Esophagus squamous epithelium (tissue), 5 donors: ENCODE measurements around the gene ZNF420. TPM values are rescaled to one million over a fixed set of nuclear protein-coding genes. Genes with fewer than 3 reads are reported as not detected.
A peak's percentile ranks its signal among the peaks of the same experiment; 100 is the strongest.
"Not testable (repeated sequence)": the region's sequence is repeated elsewhere in the genome, so short reads cannot be mapped to it uniquely, and the experiment has no call there.

Experiments
- DNase-seq: peaks from one replicate; lab custom pipeline; 2025; lab: John Stamatoyannopoulos, UW
- H3K27ac ChIP-seq, 4 donors: fragments of 200-600 bp; sonication (generic); one replicate each; pipeline ENCODE4 v1.5.1; 2016 to 2019; ENCODE audit warnings: mild to moderate bottlenecking in 1 of 4
- H3K27me3 ChIP-seq, 4 donors: fragments of 200-600 bp; sonication (generic); 1 replicate in 3 of 4; 2 replicates in 1 of 4; pipeline versions ENCODE4 v1.5.1 to v1.6.0; 2017 to 2021; ENCODE audit warnings: antibody characterized with exemption in 1 of 4
- H3K36me3 ChIP-seq, 3 donors: fragments of 200-600 bp; sonication (generic); one replicate each; pipeline ENCODE4 v1.5.1; 2016 to 2019
- H3K4me1 ChIP-seq, 3 donors: fragments of 200-600 bp; sonication (generic); one replicate each; pipeline ENCODE4 v1.5.1; 2017 to 2019
- H3K4me3 ChIP-seq, 4 donors: fragments of 200-600 bp; sonication (generic); 1 replicate in 3 of 4; 2 replicates in 1 of 4; pipeline ENCODE4 v1.5.1; 2016 to 2019; ENCODE audit warnings: mild to moderate bottlenecking in 2 of 4, moderate library complexity in 1 of 4
- H3K9me3 ChIP-seq, 3 donors: fragments of 200-600 bp; sonication (generic); one replicate each; pipeline ENCODE4 v1.5.1; 2016 to 2019
- POLR2A ChIP-seq, 4 donors: fragments of 450-650 bp; IDR thresholded peaks; one replicate each; pipeline ENCODE4 v1.6.1; 2017; ENCODE audit warnings: antibody characterized with exemption in 4 of 4, mild to moderate bottlenecking in 4 of 4, moderate library complexity in 3 of 4
- WGBS, 2 donors: methylation state at CpG; one replicate each; pipeline ENCODE4 v1.1.5; 2018; 5-methylcytosine and 5-hydroxymethylcytosine counted together
- intact Hi-C: fragments of 100-400 bp; cut with DNase I; formaldehyde crosslinking; loops from one replicate; pipeline ENCODE4 v1.15.0; 2022
- total RNA-seq, 4 donors: library from RNA; depleted of rRNA; stranded (reverse); fragments of >200 nt; gene quantifications; one replicate each; pipeline ENCODE4 v1.1.0, GENCODE V29; 2016
- TF ChIP-seq, protein P1 (sequence below), 6 experiments: fragments of 450-650 bp in 4 of 6; fragments of 200-600 bp in 2 of 6; sonication (generic) in 2 of 6; IDR thresholded peaks; one replicate each; pipeline ENCODE4 v1.5.1; 2016 to 2019; ENCODE audit warnings: antibody characterized with exemption in 6 of 6, mild to moderate bottlenecking in 4 of 6, moderate library complexity in 4 of 6
- donor health status: DM: yes; HTN: yes; CAD: no.

ZNF420 gene
- total RNA-seq, 4 donors from 2014 or later = 2.7 to 7.6 (median 4.6) TPM

DNA sequence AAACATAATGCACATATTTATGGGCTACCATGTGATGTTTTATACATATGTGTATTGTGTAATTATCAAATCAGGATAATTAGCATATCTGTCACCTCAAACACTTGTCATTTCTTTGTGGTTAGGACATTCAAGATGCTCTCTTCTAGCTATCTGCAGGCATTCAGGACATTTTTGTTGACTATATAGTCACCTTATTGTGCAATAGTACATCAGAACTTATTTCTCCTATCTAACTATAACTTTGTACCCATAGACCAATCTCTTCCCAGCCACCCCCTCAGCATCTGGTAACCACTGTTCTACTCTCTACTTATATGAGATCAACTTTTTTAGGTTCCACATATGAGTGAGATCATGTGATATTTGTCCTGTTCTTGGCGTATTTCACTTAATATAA lies 20.3 kb downstream of the ZNF420 start:
- Histone ChIP-seq H3K4me3 (no peak overlapping the region), H3K27ac (no peak overlapping the region), H3K4me1 (no peaks in the 10 kb centered on the region), H3K36me3 (peaks cover 2 to 100% (median 24%) of the 10 kb centered on the region in 3 donors), H3K9me3 (peaks cover 7 to 99% (median 76%) of the 10 kb centered on the region in 3 donors), H3K27me3 (no peaks in the 10 kb centered on the region)
- DNase-seq = no peak
- intact Hi-C loops = no loop called here
- 92 to 94% methylated on average over 1 of the region's 1 CpG for WGBS, 2 donors
- TF ChIP-seq, protein P1, sequence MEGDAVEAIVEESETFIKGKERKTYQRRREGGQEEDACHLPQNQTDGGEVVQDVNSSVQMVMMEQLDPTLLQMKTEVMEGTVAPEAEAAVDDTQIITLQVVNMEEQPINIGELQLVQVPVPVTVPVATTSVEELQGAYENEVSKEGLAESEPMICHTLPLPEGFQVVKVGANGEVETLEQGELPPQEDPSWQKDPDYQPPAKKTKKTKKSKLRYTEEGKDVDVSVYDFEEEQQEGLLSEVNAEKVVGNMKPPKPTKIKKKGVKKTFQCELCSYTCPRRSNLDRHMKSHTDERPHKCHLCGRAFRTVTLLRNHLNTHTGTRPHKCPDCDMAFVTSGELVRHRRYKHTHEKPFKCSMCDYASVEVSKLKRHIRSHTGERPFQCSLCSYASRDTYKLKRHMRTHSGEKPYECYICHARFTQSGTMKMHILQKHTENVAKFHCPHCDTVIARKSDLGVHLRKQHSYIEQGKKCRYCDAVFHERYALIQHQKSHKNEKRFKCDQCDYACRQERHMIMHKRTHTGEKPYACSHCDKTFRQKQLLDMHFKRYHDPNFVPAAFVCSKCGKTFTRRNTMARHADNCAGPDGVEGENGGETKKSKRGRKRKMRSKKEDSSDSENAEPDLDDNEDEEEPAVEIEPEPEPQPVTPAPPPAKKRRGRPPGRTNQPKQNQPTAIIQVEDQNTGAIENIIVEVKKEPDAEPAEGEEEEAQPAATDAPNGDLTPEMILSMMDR (IDR thresholded peaks at IDR 0.05) = no peak
- no peak for TF ChIP-seq POLR2A (IDR thresholded peaks at IDR 0.05)

DNA sequence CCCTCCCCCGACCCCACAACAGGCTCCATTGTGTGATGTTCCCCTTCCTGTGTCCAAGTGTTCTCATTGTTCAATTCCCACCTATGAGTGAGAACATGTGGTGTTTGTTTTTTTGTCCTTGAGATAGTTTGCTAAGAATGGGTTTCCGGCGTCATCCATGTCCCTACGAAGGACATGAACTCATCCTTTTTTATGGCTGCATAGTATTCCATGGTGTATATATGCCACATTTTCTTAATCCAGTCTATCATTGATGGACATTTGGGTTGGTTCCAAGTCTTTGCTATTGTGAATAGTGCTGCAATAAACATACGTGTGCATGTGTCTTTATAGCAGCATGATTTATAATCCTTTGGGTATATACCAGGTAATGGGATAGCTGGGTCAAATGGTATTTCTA lies 25.9 kb downstream of the ZNF420 start:
- H3K9me3 ChIP-seq = peaks cover under 1 to 95% (median 77%) of the 10 kb centered on the region in 3 donors
- intact Hi-C loops, DNase-seq, H3K4me1 ChIP-seq, H3K27ac ChIP-seq, H3K4me3 ChIP-seq, H3K27me3 ChIP-seq: not testable (repeated sequence)
- H3K36me3 ChIP-seq = peaks cover 0 to 94% (median 17%) of the 10 kb centered on the region in 3 donors
- WGBS, 2 donors = 95 to 97% methylated on average over 3 to 4 of the region's 5 CpGs

DNA sequence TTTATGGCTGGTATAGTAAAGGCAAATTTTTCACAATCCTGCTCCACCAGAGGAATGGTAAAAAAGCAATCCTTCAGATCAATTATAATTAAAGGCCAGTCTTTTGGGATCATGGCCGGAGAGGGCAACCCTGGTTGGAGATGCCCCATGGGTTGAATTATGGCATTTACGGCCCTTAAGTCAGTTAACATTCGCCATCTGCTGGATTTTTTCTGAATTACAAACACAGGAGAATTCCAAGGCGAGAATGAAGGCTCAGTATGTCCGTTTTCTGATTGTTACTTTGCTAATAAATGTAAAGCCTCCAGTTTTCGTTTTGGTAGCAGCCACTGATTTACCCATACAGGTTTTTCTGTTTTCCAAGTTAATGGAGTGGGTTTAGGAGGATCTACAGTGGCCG lies 33.5 kb downstream of the ZNF420 start:
- Histone ChIP-seq H3K4me3 (peak overlapping the region in 1 of 4 donors; percentile 15), H3K9me3 (peaks cover 13 to 98% (median 90%) of the 10 kb centered on the region in 3 donors), H3K36me3 (peaks cover 0 to 100% (median 6%) of the 10 kb centered on the region in 3 donors)
- TF ChIP-seq, protein P1 (IDR thresholded peaks at IDR 0.05) = peak in 1 of 6 experiments; percentile 12
- WGBS, 2 donors = 80 to 82% methylated on average over 7 of the region's 7 CpGs
- H3K27me3 ChIP-seq, DNase-seq, intact Hi-C loops, H3K27ac ChIP-seq, H3K4me1 ChIP-seq: not testable (repeated sequence)

DNA sequence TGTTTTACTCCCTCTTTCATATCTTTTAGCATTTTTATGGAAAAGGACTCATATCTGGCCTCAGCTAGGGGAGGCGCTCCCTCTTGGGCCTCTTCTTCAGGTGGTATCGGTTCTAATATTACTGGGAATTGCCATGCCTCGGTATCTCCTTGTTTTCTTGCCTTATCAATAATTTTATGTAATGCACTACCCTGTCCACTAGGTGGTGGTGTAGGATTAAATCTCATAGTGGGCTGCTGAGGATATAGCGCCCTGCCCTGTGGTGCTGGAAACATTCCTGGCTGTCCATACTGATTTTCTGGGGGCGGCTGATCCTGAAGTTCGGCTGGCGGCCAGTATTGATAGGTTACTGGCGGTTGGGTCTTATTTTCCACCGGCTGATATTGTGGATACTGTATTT lies 35.8 kb downstream of the ZNF420 start:
- WGBS, 2 donors = 95% methylated on average over 9 of the region's 9 CpGs
- H3K9me3 ChIP-seq = peaks cover 13 to 96% (median 85%) of the 10 kb centered on the region in 3 donors

DNA sequence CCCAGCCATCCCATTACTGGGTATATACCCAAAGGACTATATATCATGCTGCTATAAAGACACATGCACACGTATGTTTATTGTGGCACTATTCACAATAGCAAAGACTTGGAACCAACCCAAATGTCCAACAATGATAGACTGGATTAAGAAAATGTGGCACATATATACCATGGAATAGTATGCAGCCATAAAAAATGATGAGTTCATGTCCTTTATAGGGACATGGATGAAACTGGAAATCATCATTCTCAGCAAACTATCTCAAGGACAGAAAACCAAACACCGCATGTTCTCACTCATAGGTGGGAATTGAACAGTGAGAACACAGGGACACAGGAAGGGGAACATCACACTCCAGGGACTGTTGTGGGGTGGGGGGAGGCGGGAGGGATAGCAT lies 43.9 kb downstream of the ZNF420 start:
- H3K4me3 ChIP-seq, H3K27me3 ChIP-seq, intact Hi-C loops, H3K27ac ChIP-seq, H3K4me1 ChIP-seq, DNase-seq: not testable (repeated sequence)
- 93 to 100% methylated on average over 2 to 3 of the region's 3 CpGs for WGBS, 2 donors
- H3K36me3 ChIP-seq = peaks cover 0 to 27% (median 2%) of the 10 kb centered on the region in 3 donors
- H3K9me3 ChIP-seq = peaks cover 17 to 78% (median 58%) of the 10 kb centered on the region in 3 donors

More for the DNA sequence above, 35.8 kb downstream of the ZNF420 start:
- Histone ChIP-seq H3K36me3 (peaks cover 0 to 82% (median 6%) of the 10 kb centered on the region in 3 donors), H3K27ac (no peak overlapping the region), H3K4me3 (peak overlapping the region in 1 of 4 donors; percentile 4), H3K27me3 (no peaks in the 10 kb centered on the region), H3K4me1 (no peaks in the 10 kb centered on the region)
- intact Hi-C loops = no loop called here
- DNase-seq = no peak
- TF ChIP-seq, protein P1 (IDR thresholded peaks at IDR 0.05) = no peak
- no peak for TF ChIP-seq POLR2A (IDR thresholded peaks at IDR 0.05)

DNA sequence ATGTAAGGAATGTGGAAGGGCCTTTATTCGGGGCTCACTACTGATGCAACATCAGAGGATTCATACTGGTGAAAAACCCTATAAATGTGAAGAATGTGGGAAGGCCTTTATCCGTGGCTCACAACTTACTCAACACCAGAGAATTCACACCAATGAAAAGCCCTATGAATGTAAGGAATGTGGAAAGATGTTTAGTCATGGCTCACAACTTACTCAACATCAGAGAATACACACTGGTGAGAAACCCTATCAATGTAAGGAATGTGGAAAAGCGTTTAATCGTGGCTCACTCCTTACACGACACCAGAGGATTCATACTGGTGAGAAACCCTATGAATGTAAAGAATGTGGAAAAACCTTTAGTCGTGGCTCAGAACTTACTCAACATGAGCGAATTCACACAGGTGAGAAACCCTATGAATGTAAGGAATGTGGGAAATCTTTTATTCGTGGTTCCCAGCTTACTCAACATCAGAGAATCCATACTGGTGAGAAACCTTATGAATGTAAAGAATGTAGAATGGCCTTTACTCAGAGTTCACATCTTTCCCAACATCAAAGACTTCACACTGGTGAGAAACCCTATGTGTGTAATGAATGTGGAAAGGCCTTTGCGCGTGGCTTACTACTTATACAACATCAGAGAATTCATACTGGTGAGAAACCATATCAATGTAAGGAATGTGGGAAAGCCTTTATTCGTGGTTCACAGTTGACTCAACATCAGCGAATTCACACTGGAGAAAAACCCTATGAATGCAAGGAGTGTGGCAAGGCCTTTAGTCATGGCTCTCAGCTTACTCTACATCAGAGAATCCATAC lies 50.0 kb downstream of the ZNF420 start:
- Histone ChIP-seq H3K36me3 (peaks cover 10 to 58% (median 11%) of the 10 kb centered on the region in 3 donors), H3K27ac (no peak overlapping the region), H3K27me3 (no peaks in the 10 kb centered on the region), H3K4me3 (peak overlapping the region in 1 of 4 donors; percentile 28), H3K4me1 (no peaks in the 10 kb centered on the region), H3K9me3 (peaks cover 41 to 100% (median 99%) of the 10 kb centered on the region in 3 donors)
- no peak for TF ChIP-seq POLR2A (IDR thresholded peaks at IDR 0.05)
- TF ChIP-seq, protein P1 (IDR thresholded peaks at IDR 0.05) = no peak
- 94 to 96% methylated on average over 12 of the region's 12 CpGs for WGBS, 2 donors
- intact Hi-C loops = no loop called here
- no peak for DNase-seq
